Liver (tissue), 9 donors: ENCODE results near the gene ECI1. TPM values are rescaled to one million over a fixed set of nuclear protein-coding genes. Genes with fewer than 3 reads are reported as not detected.

Source experiments
- DNase-seq: peaks from one replicate; pipeline ENCODE4 v3.0.0-alpha.2; 2017; ENCODE audit warnings: low spot score
- H3K27ac ChIP-seq, 2 donors: one replicate each; pipeline ENCODE4 v1.7.0; 2013; ENCODE audit warnings: inconsistent platforms in 2 of 2, low read length in 2 of 2, control low read depth in 1 of 2, low read depth in 1 of 2, mild to moderate bottlenecking in 1 of 2
- H3K27me3 ChIP-seq, 4 donors: one replicate each; pipeline versions ENCODE4 v1.6.1 to v1.7.0; 2013; ENCODE audit warnings: low read length in 3 of 4, inconsistent platforms in 1 of 4, mild to moderate bottlenecking in 1 of 4, moderate library complexity in 1 of 4; ENCODE audit not compliant: control insufficient read depth in 4 of 4, insufficient read depth in 4 of 4
- H3K36me3 ChIP-seq, 4 donors: one replicate each; pipeline versions ENCODE4 v1.6.1 to v1.7.0; 2013; ENCODE audit warnings: low read length in 3 of 4, mild to moderate bottlenecking in 3 of 4, low read depth in 1 of 4, moderate library complexity in 1 of 4; ENCODE audit not compliant: control insufficient read depth in 4 of 4, insufficient read depth in 3 of 4
- H3K4me1 ChIP-seq, 4 donors: one replicate each; pipeline versions ENCODE4 v1.6.1 to v1.7.0; 2013; ENCODE audit warnings: low read length in 3 of 4, mild to moderate bottlenecking in 3 of 4, moderate library complexity in 1 of 4; ENCODE audit not compliant: control insufficient read depth in 4 of 4, insufficient read depth in 4 of 4
- H3K4me3 ChIP-seq, 3 donors: one replicate each; pipeline versions ENCODE4 v1.6.1 to v1.7.0; 2013; ENCODE audit warnings: low read length in 3 of 3, control low read depth in 1 of 3, low read depth in 1 of 3, mild to moderate bottlenecking in 1 of 3
- H3K9ac ChIP-seq, 2 donors: one replicate each; pipeline ENCODE4 v1.7.0; 2013; ENCODE audit warnings: low read length in 2 of 2, mild to moderate bottlenecking in 2 of 2, moderate library complexity in 2 of 2, control low read depth in 1 of 2, low read depth in 1 of 2
- H3K9me3 ChIP-seq, 4 donors: one replicate each; pipeline versions ENCODE4 v1.6.1 to v1.7.0; 2013; ENCODE audit warnings: low read length in 3 of 4; ENCODE audit not compliant: control insufficient read depth in 4 of 4
- ATF3 ChIP-seq: IDR thresholded peaks from 2 replicates; pipeline ENCODE4 v1.6.1; 2016; ENCODE audit warnings: antibody characterized with exemption
- CTCF ChIP-seq: fragments of 150-350 bp; IDR thresholded peaks from 2 replicates; pipeline ENCODE4 v1.5.1; 2017; ENCODE audit warnings: improper control_type of control experiment, low read depth, low read length; ENCODE audit not compliant: missing input control
- EGR1 ChIP-seq, 2 donors: IDR thresholded peaks; 2 replicates each; pipeline ENCODE4 v1.6.1; 2016 to 2018; ENCODE audit warnings: antibody characterized with exemption in 2 of 2, low read depth in 2 of 2
- FOXA1 ChIP-seq: IDR thresholded peaks from 2 replicates; pipeline ENCODE4 v1.6.1; 2016; ENCODE audit warnings: antibody characterized with exemption
- FOXA2 ChIP-seq: IDR thresholded peaks from 2 replicates; pipeline ENCODE4 v1.6.1; 2016; ENCODE audit warnings: antibody characterized with exemption
- GABPA ChIP-seq, 2 donors: IDR thresholded peaks in 1 of 2; conservative IDR thresholded peaks in 1 of 2; 2 replicates each; pipeline ENCODE4 v1.6.1; 2016; ENCODE audit warnings: antibody characterized with exemption in 2 of 2, mild to moderate bottlenecking in 1 of 2, moderate library complexity in 1 of 2
- HNF4A ChIP-seq, 2 donors: conservative IDR thresholded peaks; 2 replicates each; pipeline ENCODE4 v1.6.1; 2016; ENCODE audit warnings: antibody characterized with exemption in 2 of 2, mild to moderate bottlenecking in 2 of 2
- HNF4G ChIP-seq: IDR thresholded peaks from 2 replicates; pipeline ENCODE4 v1.6.1; 2016; ENCODE audit warnings: antibody characterized with exemption
- JUND ChIP-seq, 2 donors: IDR thresholded peaks; 2 replicates each; pipeline ENCODE4 v1.6.1; 2016; ENCODE audit warnings: antibody characterized with exemption in 2 of 2
- MAX ChIP-seq: IDR thresholded peaks from 2 replicates; pipeline ENCODE4 v1.6.1; 2016; ENCODE audit warnings: antibody characterized with exemption
- NR2F2 ChIP-seq: IDR thresholded peaks from 2 replicates; pipeline ENCODE4 v1.6.1; 2016; ENCODE audit warnings: antibody characterized with exemption
- RAD21 ChIP-seq, 2 donors: IDR thresholded peaks; 2 replicates each; pipeline ENCODE4 v1.6.1; 2016; ENCODE audit warnings: antibody characterized with exemption in 2 of 2, mild to moderate bottlenecking in 2 of 2
- REST ChIP-seq: IDR thresholded peaks from 2 replicates; pipeline ENCODE4 v1.6.1; 2016; ENCODE audit warnings: antibody characterized with exemption, mild to moderate bottlenecking
- RXRA ChIP-seq, 2 donors: IDR thresholded peaks; 2 replicates each; pipeline ENCODE4 v1.6.1; 2017 to 2018; ENCODE audit warnings: antibody characterized with exemption in 2 of 2, mild to moderate bottlenecking in 1 of 2
- SP1 ChIP-seq: IDR thresholded peaks from 2 replicates; pipeline ENCODE4 v1.6.1; 2018; ENCODE audit warnings: antibody characterized with exemption, mild to moderate bottlenecking
- TAF1 ChIP-seq: conservative IDR thresholded peaks from 2 replicates; pipeline ENCODE4 v1.6.1; 2016; ENCODE audit warnings: antibody characterized with exemption, mild to moderate bottlenecking
- YY1 ChIP-seq: IDR thresholded peaks from 2 replicates; pipeline ENCODE4 v1.6.1; 2016; ENCODE audit warnings: antibody characterized with exemption, mild to moderate bottlenecking
- ZBTB33 ChIP-seq: IDR thresholded peaks from 2 replicates; pipeline ENCODE4 v1.6.1; 2016; ENCODE audit warnings: antibody characterized with exemption
- WGBS: extraction: QIAGEN DNeasy Blood & Tissue Kit; methylation state at CpG from one replicate; pipeline ENCODE4 v1.1.7; 2013; 5-methylcytosine and 5-hydroxymethylcytosine counted together
- polyA plus RNA-seq, 2 donors: library from polyadenylated mRNA; stranded (reverse) in 1 of 2; unstranded in 1 of 2; fragments of 200-250 nt in 1 of 2; fragments of >200 nt in 1 of 2; fragmentation: Nextera tagmentation in 1 of 2; extraction: Ambion mirVana in 1 of 2; gene quantifications; one replicate each; pipeline versions ENCODE4 v1.2.1 to v1.2.3, GENCODE V29; 2013 to 2015
- total RNA-seq, 2 donors: library from RNA; depleted of rRNA; stranded (reverse); fragments of >200 nt; gene quantifications; one replicate each; pipeline ENCODE4 v1.2.3, GENCODE V29; 2014
- donor health status: healthy.
- donor health status: healthy.
- donor health status: healthy.
- donor health status: healthy.
- donor health status: healthy.

Gene ECI1
- total and polyA plus RNA-seq, 4 donors: 36.8 to 107 (median 79.5) TPM

- TF ChIP-seq FOXA1: no peak
- TF ChIP-seq JUND (IDR thresholded peaks at IDR 0.05): no peak
- no peak for TF ChIP-seq CTCF
- no peak for TF ChIP-seq NR2F2
- no peak for TF ChIP-seq ATF3
- TF ChIP-seq RAD21 (IDR thresholded peaks at IDR 0.05): no peak
- no peaks in the 10 kb centered on the region for H3K9me3 ChIP-seq
- no peaks in the 10 kb centered on the region for H3K27me3 ChIP-seq
- peak overlapping the region; percentile 50 to 80 (median 76) for H3K4me3 ChIP-seq
- no peak for DNase-seq
- H3K27ac ChIP-seq: peak overlapping the region; percentile 80 to 98
- H3K9ac ChIP-seq: peak overlapping the region in 1 of 2 donors; percentile 74
- 11% methylated on average over 16 of the region's 16 CpGs for WGBS
- peaks cover 4 to 19% (median 10%) of the 10 kb centered on the region in 4 donors for H3K4me1 ChIP-seq
- H3K36me3 ChIP-seq: peaks cover 0 to 21% (median 6%) of the 10 kb centered on the region in 4 donors
These were observed 45.4 kb downstream of the ECI1 start for GRCh38 chr16:2205967-2206313.

GRCh38 chr16:2205104-2205966 is 46.1 kb downstream of the ECI1 start, which contains the start of gene MLST8:
TSS of gene MLST8 (plus strand) at chr16:2205454. CDS start at chr16:2206086, 632 bp downstream.
- H3K4me1 ChIP-seq: peaks cover 4 to 19% (median 10%) of the 10 kb centered on the region in 4 donors
- peaks cover 0 to 21% (median 6%) of the 10 kb centered on the region in 4 donors for H3K36me3 ChIP-seq
- WGBS: under 1% methylated on average over 93 of the region's 93 CpGs
- H3K9me3 ChIP-seq: no peaks in the 10 kb centered on the region
- DNase-seq: peak; percentile 93
- H3K4me3 ChIP-seq: peak within 1 kb of the TSS; percentile 50 to 85 (median 76)
- H3K27me3 ChIP-seq: no peaks in the 10 kb centered on the region
- TF ChIP-seq REST (no peak), RAD21 (IDR thresholded peaks at IDR 0.05) (no peak), HNF4G (no peak), FOXA1 (no peak), TAF1 (no peak), NR2F2 (peak; percentile 52), MAX (no peak), FOXA2 (no peak), YY1 (peak; percentile 84), ATF3 (no peak), RXRA (IDR thresholded peaks at IDR 0.05) (no peak), JUND (IDR thresholded peaks at IDR 0.05) (no peak), GABPA (IDR thresholded peaks at IDR 0.05 in 1 of 2, conservative IDR thresholded peaks at IDR 0.05 in 1 of 2) (peak in 1 of 2 donors; percentile 59), CTCF (no peak), ZBTB33 (no peak), SP1 (peak; percentile 45), EGR1 (IDR thresholded peaks at IDR 0.05; ENCODE audit: low read depth in 2 of 2) (no peak), HNF4A (conservative IDR thresholded peaks at IDR 0.05) (no peak)
- H3K27ac ChIP-seq: peak within 1 kb of the TSS; percentile 80 to 98
- peak within 1 kb of the TSS; percentile 12 to 74 for H3K9ac ChIP-seq
